IMR-90 (cell line): Measurements from ENCODE around the gene LCNL1. TPM values are rescaled to one million over a fixed set of nuclear protein-coding genes. Genes with fewer than 3 reads are reported as not detected.

ENCODE experiments used
- ATAC-seq: fragments of 200-7000 bp; cut with Tn5 transposase; 2 replicates; pipeline ENCODE4 v1.9.1; 2020; ENCODE audit warnings: low read depth, mild to moderate bottlenecking, moderate library complexity
- BruUV-seq: library from RNA; stranded (reverse); fragments of 400-500 nt; replicated peaks from 2 replicates; lab custom pipeline; 2021; lab: Mats Ljungman, UMichigan
- CTCF ChIA-PET: fragments of 300-600 bp; formaldehyde crosslinking; extraction: SDS; loops from one replicate; lab custom pipeline; 2021; ENCODE audit warnings: antibody characterized with exemption; lab: Yijun Ruan, JAX
- POLR2A ChIA-PET: fragments of 300-600 bp; sonication (Branson Sonifier 250); formaldehyde crosslinking; loops from one replicate; lab custom pipeline; 2022; ENCODE audit warnings: antibody characterized with exemption; ENCODE audit not compliant: unreplicated experiment; lab: Charles Lee
- DNase-seq: peaks from one replicate; pipeline ENCODE4 v3.0.0; 2013
- H2AFZ ChIP-seq: replicated peaks from 2 replicates; pipeline ENCODE3; 2013; ENCODE audit warnings: low read length, mild to moderate bottlenecking; ENCODE audit not compliant: poor library complexity
- H2AK5ac ChIP-seq: 2 replicates; pipeline ENCODE4 v1.6.1; 2013; ENCODE audit warnings: low read depth, low read length, inconsistent platforms
- H2AK9ac ChIP-seq: replicated peaks from 2 replicates; pipeline ENCODE3; 2013; ENCODE audit warnings: mild to moderate bottlenecking, low read depth, low read length, moderate library complexity; ENCODE audit not compliant: poor library complexity
- H2BK120ac ChIP-seq: 2 replicates; pipeline ENCODE4 v1.6.1; 2013; ENCODE audit warnings: low read depth, low read length, inconsistent platforms
- H2BK15ac ChIP-seq: 3 replicates; pipeline ENCODE4 v1.6.1; 2013; ENCODE audit warnings: low read depth, low read length, inconsistent platforms
- H2BK20ac ChIP-seq: 2 replicates; pipeline ENCODE4 v1.6.1; 2013; ENCODE audit warnings: low read depth, mild to moderate bottlenecking, inconsistent platforms, low read length, moderate library complexity
- H2BK5ac ChIP-seq: 2 replicates; pipeline ENCODE4 v1.6.1; 2013; ENCODE audit warnings: mild to moderate bottlenecking, low read depth, low read length, inconsistent platforms; ENCODE audit not compliant: poor library complexity, severe bottlenecking
- H3K14ac ChIP-seq: replicated peaks from 2 replicates; pipeline ENCODE4 v1.6.1; 2013; ENCODE audit warnings: low read depth, low read length, inconsistent platforms
- H3K18ac ChIP-seq: 2 replicates; pipeline ENCODE4 v1.6.1; 2013; ENCODE audit warnings: low read depth, low read length, control low read depth
- H3K23ac ChIP-seq: 2 replicates; pipeline ENCODE4 v1.6.1; 2013; ENCODE audit warnings: low read depth, low read length, inconsistent platforms
- H3K27ac ChIP-seq: 2 replicates; pipeline ENCODE4 v1.5.1; 2013; ENCODE audit warnings: mild to moderate bottlenecking, control low read depth, low read length; ENCODE audit not compliant: insufficient read depth
- H3K27me3 ChIP-seq: 2 replicates; pipeline ENCODE4 v1.6.1; 2013; ENCODE audit warnings: low read length; ENCODE audit not compliant: control insufficient read depth, insufficient read depth
- H3K36me3 ChIP-seq: 2 replicates; pipeline ENCODE4 v1.6.1; 2013; ENCODE audit warnings: low read length, mixed read lengths; ENCODE audit not compliant: control insufficient read depth, insufficient read depth
- H3K4ac ChIP-seq: 2 replicates; pipeline ENCODE4 v1.6.1; 2013; ENCODE audit warnings: low read depth, low read length, inconsistent platforms
- H3K4me1 ChIP-seq: 2 replicates; pipeline ENCODE4 v1.6.1; 2013; ENCODE audit warnings: low read length, mixed read lengths; ENCODE audit not compliant: control insufficient read depth, insufficient read depth
- H3K4me2 ChIP-seq: 2 replicates; pipeline ENCODE4 v1.6.1; 2013; ENCODE audit warnings: low read depth, mild to moderate bottlenecking, control low read depth, low read length, moderate library complexity
- H3K4me3 ChIP-seq: 2 replicates; pipeline ENCODE4 v1.5.1; 2013; ENCODE audit warnings: low read depth, mild to moderate bottlenecking, control low read depth, low read length, moderate library complexity; ENCODE audit not compliant: insufficient read depth
- H3K56ac ChIP-seq: 2 replicates; pipeline ENCODE4 v1.6.1; 2013; ENCODE audit warnings: low read length, inconsistent platforms; ENCODE audit not compliant: insufficient read depth; ENCODE audit errors: extremely low read depth
- H3K79me1 ChIP-seq, 2 experiments: 2 replicates each; pipeline ENCODE4 v1.6.1; 2013; ENCODE audit warnings: low read length in 2 of 2, inconsistent platforms in 1 of 2, low read depth in 1 of 2
- H3K9ac ChIP-seq: 2 replicates; pipeline ENCODE4 v1.6.1; 2013; ENCODE audit warnings: low read depth, low read length, control low read depth
- H3K9me1 ChIP-seq: 2 replicates; pipeline ENCODE4 v1.6.1; 2013; ENCODE audit warnings: low read length, inconsistent platforms; ENCODE audit not compliant: insufficient read depth
- H3K9me3 ChIP-seq: 2 replicates; pipeline ENCODE4 v1.6.1; 2013; ENCODE audit warnings: low read length; ENCODE audit not compliant: control insufficient read depth, insufficient read depth
- H4K20me1 ChIP-seq: 2 replicates; pipeline ENCODE4 v1.6.1; 2013; ENCODE audit warnings: low read length, inconsistent platforms; ENCODE audit not compliant: insufficient read depth
- H4K5ac ChIP-seq: 2 replicates; pipeline ENCODE4 v1.6.1; 2013; ENCODE audit warnings: mild to moderate bottlenecking, low read depth, low read length, control low read depth
- H4K8ac ChIP-seq, 2 experiments: 2 replicates each; pipeline ENCODE4 v1.6.1; 2013; ENCODE audit warnings: low read depth in 2 of 2, low read length in 2 of 2, control low read depth in 1 of 2, inconsistent platforms in 1 of 2
- H4K91ac ChIP-seq: 2 replicates; pipeline ENCODE4 v1.6.1; 2013; ENCODE audit warnings: low read depth, low read length, inconsistent platforms; ENCODE audit not compliant: insufficient read depth
- BHLHE40 ChIP-seq: fragments of 150-350 bp; IDR thresholded peaks from 2 replicates; pipeline ENCODE4 v1.6.1; 2016; ENCODE audit warnings: mild to moderate bottlenecking, low read depth, low read length
- CEBPB ChIP-seq: IDR thresholded peaks from 2 replicates; pipeline ENCODE4 v1.6.1; 2012; ENCODE audit warnings: low read depth, low read length, improper control_type of control experiment
- CHD1 ChIP-seq: IDR thresholded peaks from 2 replicates; pipeline ENCODE4 v1.6.1; 2012; ENCODE audit warnings: low read depth, low read length, improper control_type of control experiment
- ELK1 ChIP-seq: fragments of 150-350 bp; IDR thresholded peaks from 2 replicates; pipeline ENCODE4 v1.6.1; 2016; ENCODE audit warnings: low read depth, mild to moderate bottlenecking, low read length, moderate library complexity, borderline replicate concordance
- FOS ChIP-seq: fragments of 150-350 bp; IDR thresholded peaks from 2 replicates; pipeline ENCODE4 v1.6.1; 2016; ENCODE audit warnings: low read depth, low read length
- MAFK ChIP-seq: IDR thresholded peaks from 2 replicates; pipeline ENCODE4 v1.6.1; 2012; ENCODE audit warnings: low read depth, low read length, improper control_type of control experiment
- MAZ ChIP-seq: IDR thresholded peaks from 2 replicates; pipeline ENCODE4 v1.6.1; 2012; ENCODE audit warnings: low read depth, mild to moderate bottlenecking, low read length, improper control_type of control experiment, moderate library complexity, borderline replicate concordance
- MXI1 ChIP-seq: IDR thresholded peaks from 2 replicates; pipeline ENCODE4 v1.6.1; 2012; ENCODE audit warnings: low read depth, mild to moderate bottlenecking, low read length, moderate library complexity, borderline replicate concordance
- NFE2L2 ChIP-seq: fragments of 150-350 bp; IDR thresholded peaks from 2 replicates; pipeline ENCODE4 v1.6.1; 2016; ENCODE audit warnings: low read depth, mild to moderate bottlenecking, low read length
- POLR2A ChIP-seq: IDR thresholded peaks from 2 replicates; pipeline ENCODE4 v1.6.1; 2012; ENCODE audit warnings: mild to moderate bottlenecking, low read depth, low read length
- RAD21 ChIP-seq: IDR thresholded peaks from 2 replicates; pipeline ENCODE4 v1.6.1; 2012; ENCODE audit warnings: low read length, improper control_type of control experiment
- RCOR1 ChIP-seq: IDR thresholded peaks from 2 replicates; pipeline ENCODE4 v1.6.1; 2012; ENCODE audit warnings: mild to moderate bottlenecking, low read length, improper control_type of control experiment; ENCODE audit not compliant: insufficient replicate concordance
- RFX5 ChIP-seq: IDR thresholded peaks from 2 replicates; pipeline ENCODE4 v1.8.0; 2012; ENCODE audit warnings: low read depth, mild to moderate bottlenecking, low read length, moderate library complexity
- SMC3 ChIP-seq: fragments of 150-350 bp; IDR thresholded peaks from 2 replicates; pipeline ENCODE4 v1.6.1; 2016; ENCODE audit warnings: low read depth, mild to moderate bottlenecking, antibody characterized with exemption, low read length, moderate library complexity
- WGBS, 2 experiments: methylation state at CpG; one replicate each; pipeline versions ENCODE4 v1.1.5 to v1.1.7; 2013; ENCODE audit warnings: missing lambda C conversion rate in 2 of 2; ENCODE audit not compliant: insufficient read length in 1 of 2; ENCODE audit errors: extremely low coverage in 2 of 2; 5-methylcytosine and 5-hydroxymethylcytosine counted together
- dilution Hi-C: fragments of 300-500 bp; cut with HindIII; formaldehyde crosslinking; loops from one replicate; pipeline ENCODE4 v1.14.3; 2018; ENCODE audit warnings: low sequenced_read_pairs; ENCODE audit not compliant: unreplicated experiment
- in situ Hi-C: fragments of 300-500 bp; cut with MboI; formaldehyde crosslinking; loops from 3 replicates; pipeline ENCODE4 v1.14.3; 2019; ENCODE audit warnings: low sequenced_read_pairs, inconsistent platforms, mixed read lengths
- intact Hi-C: fragments of 100-400 bp; cut with micrococcal nuclease; formaldehyde crosslinking; loops from 2 replicates; pipeline ENCODE4 v1.10.0; 2022
- polyA plus RNA-seq, 3 experiments: library from polyadenylated mRNA; depleted of rRNA; stranded (reverse); fragments of >200 nt; gene quantifications; 2 replicates each; pipeline ENCODE4 v1.2.3, GENCODE V29; 2012; ENCODE audit warnings: low replicate concordance in 1 of 3
- total RNA-seq: library from RNA; depleted of rRNA; stranded (reverse); fragments of >200 nt; gene quantifications from 2 replicates; pipeline ENCODE4 v1.2.3, GENCODE V29; 2012
- TF ChIP-seq, protein P1 (sequence below): fragments of 150-350 bp; IDR thresholded peaks from 2 replicates; pipeline ENCODE4 v1.6.1; 2017; ENCODE audit warnings: mild to moderate bottlenecking, antibody characterized with exemption, low read length, low read depth
- TF ChIP-seq, protein P2 (sequence below): conservative IDR thresholded peaks from 2 replicates; pipeline ENCODE4 v1.5.1; 2012; ENCODE audit warnings: mild to moderate bottlenecking, low read depth, low read length, improper control_type of control experiment

The LCNL1 gene
- total and polyA plus RNA-seq, 2 of the 4 experiments (the other 2 are of a cell fraction): 0.15 TPM; not detected in 1

- no peak overlapping the region for H3K4ac ChIP-seq
- no peak overlapping the region for H2BK20ac ChIP-seq
- peaks cover 26% of the 10 kb centered on the region for H3K27me3 ChIP-seq
- H3K9me3 ChIP-seq: peaks cover 3% of the 10 kb centered on the region
- no peak overlapping the region for H4K91ac ChIP-seq
- no peak overlapping the region for H3K23ac ChIP-seq
- no peak overlapping the region for H3K18ac ChIP-seq
- H4K20me1 ChIP-seq: no peaks in the 10 kb centered on the region
- WGBS, 2 experiments: 90% methylated on average over 2 of the region's 6 CpGs; no CpG with 5 or more reads in 1 of the 2 experiments
- no peak overlapping the region for H4K5ac ChIP-seq
- no peak overlapping the region for H3K9ac ChIP-seq
- ChIA-PET CTCF (no interaction called here), POLR2A (no interaction called here)
- no peaks in the 10 kb centered on the region for H3K4me1 ChIP-seq
- H3K9me1 ChIP-seq: peaks cover 2% of the 10 kb centered on the region; the same call in 1 of the 2 replicates
- ATAC-seq: no peak
- no peaks in the 10 kb centered on the region for H3K79me1 ChIP-seq
- H3K36me3 ChIP-seq: no peaks in the 10 kb centered on the region
- no peak overlapping the region for H3K56ac ChIP-seq
- no peak overlapping the region for H2AK9ac ChIP-seq
- H2BK5ac ChIP-seq: no peak overlapping the region
- H3K4me2 ChIP-seq: no peak overlapping the region
- in situ Hi-C loops (no loop called here), intact Hi-C loops (no loop called here), dilution Hi-C loops (no loop called here)
- no peak overlapping the region for H3K27ac ChIP-seq
- TF ChIP-seq RAD21: no peak
- no peak for TF ChIP-seq BHLHE40
- TF ChIP-seq FOS: no peak
- TF ChIP-seq ELK1: no peak
- no peak for TF ChIP-seq CEBPB
- TF ChIP-seq MAZ: no peak
- TF ChIP-seq NFE2L2: no peak
- TF ChIP-seq RCOR1: no peak
- no peak for TF ChIP-seq MAFK
- no peak for TF ChIP-seq POLR2A
- TF ChIP-seq CHD1: no peak
- TF ChIP-seq MXI1: no peak
- TF ChIP-seq, protein P1, sequence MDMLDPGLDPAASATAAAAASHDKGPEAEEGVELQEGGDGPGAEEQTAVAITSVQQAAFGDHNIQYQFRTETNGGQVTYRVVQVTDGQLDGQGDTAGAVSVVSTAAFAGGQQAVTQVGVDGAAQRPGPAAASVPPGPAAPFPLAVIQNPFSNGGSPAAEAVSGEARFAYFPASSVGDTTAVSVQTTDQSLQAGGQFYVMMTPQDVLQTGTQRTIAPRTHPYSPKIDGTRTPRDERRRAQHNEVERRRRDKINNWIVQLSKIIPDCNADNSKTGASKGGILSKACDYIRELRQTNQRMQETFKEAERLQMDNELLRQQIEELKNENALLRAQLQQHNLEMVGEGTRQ: no peak
- TF ChIP-seq, protein P2, sequence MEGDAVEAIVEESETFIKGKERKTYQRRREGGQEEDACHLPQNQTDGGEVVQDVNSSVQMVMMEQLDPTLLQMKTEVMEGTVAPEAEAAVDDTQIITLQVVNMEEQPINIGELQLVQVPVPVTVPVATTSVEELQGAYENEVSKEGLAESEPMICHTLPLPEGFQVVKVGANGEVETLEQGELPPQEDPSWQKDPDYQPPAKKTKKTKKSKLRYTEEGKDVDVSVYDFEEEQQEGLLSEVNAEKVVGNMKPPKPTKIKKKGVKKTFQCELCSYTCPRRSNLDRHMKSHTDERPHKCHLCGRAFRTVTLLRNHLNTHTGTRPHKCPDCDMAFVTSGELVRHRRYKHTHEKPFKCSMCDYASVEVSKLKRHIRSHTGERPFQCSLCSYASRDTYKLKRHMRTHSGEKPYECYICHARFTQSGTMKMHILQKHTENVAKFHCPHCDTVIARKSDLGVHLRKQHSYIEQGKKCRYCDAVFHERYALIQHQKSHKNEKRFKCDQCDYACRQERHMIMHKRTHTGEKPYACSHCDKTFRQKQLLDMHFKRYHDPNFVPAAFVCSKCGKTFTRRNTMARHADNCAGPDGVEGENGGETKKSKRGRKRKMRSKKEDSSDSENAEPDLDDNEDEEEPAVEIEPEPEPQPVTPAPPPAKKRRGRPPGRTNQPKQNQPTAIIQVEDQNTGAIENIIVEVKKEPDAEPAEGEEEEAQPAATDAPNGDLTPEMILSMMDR: no peak
- no peak for TF ChIP-seq SMC3
- TF ChIP-seq RFX5: no peak
- no peak overlapping the region for H2BK15ac ChIP-seq
- no peak overlapping the region for H3K14ac ChIP-seq
- BruUV-seq: no TSS peak
- no peak overlapping the region for H3K4me3 ChIP-seq
- DNase-seq: no peak
- H2BK120ac ChIP-seq: no peak overlapping the region
- H2AFZ ChIP-seq: no peak overlapping the region
- no peak overlapping the region for H4K8ac ChIP-seq
- no peak overlapping the region for H2AK5ac ChIP-seq
Measured at GRCh38 chr9:136957901-136958300, 24.9 kb upstream of the LCNL1 start.
